BLaER1 treated with 17β-estradiol and CSF1 and Interleukin-3, amounts not matched to agents 10 nM and 100 nM (cell line): ENCODE measurements around the gene HMCES.
A peak's percentile ranks its signal among the peaks of the same experiment; 100 is the strongest.

Source experiments
- H3K27ac ChIP-seq, 11 experiments: shearing (Covaris generic); formaldehyde crosslinking; 2 replicates each; pipeline ENCODE4 v1.8.1; 2022
- H3K27me3 ChIP-seq, 11 experiments: shearing (Covaris generic); formaldehyde crosslinking; 2 replicates each; pipeline ENCODE4 v1.8.1; 2022
- H3K36me3 ChIP-seq, 11 experiments: shearing (Covaris generic); formaldehyde crosslinking; 2 replicates each; pipeline ENCODE4 v1.8.1; 2022
- H3K4me1 ChIP-seq, 10 experiments: shearing (Covaris generic); formaldehyde crosslinking; 2 replicates each; pipeline ENCODE4 v1.8.1; 2022
- H3K4me2 ChIP-seq, 11 experiments: shearing (Covaris generic); formaldehyde crosslinking; 2 replicates each; pipeline ENCODE4 v1.8.1; 2022
- H3K4me3 ChIP-seq, 10 experiments: shearing (Covaris generic); formaldehyde crosslinking; 2 replicates each; pipeline ENCODE4 v1.8.1; 2022
- H3K9ac ChIP-seq, 11 experiments: shearing (Covaris generic); formaldehyde crosslinking; 2 replicates each; pipeline ENCODE4 v1.8.1; 2022
- H3K9me3 ChIP-seq, 11 experiments: shearing (Covaris generic); formaldehyde crosslinking; replicated peaks in 1 of 11; 2 replicates each; pipeline ENCODE4 v1.8.1; 2022
- H4K20me1 ChIP-seq, 11 experiments: shearing (Covaris generic); formaldehyde crosslinking; 2 replicates each; pipeline ENCODE4 v1.8.1; 2022
- Cebpa-rat ChIP-seq, 11 experiments: shearing (Covaris generic); IDR thresholded peaks; 2 replicates each; pipeline ENCODE4 v1.8.1; 2022

The HMCES gene

DNA sequence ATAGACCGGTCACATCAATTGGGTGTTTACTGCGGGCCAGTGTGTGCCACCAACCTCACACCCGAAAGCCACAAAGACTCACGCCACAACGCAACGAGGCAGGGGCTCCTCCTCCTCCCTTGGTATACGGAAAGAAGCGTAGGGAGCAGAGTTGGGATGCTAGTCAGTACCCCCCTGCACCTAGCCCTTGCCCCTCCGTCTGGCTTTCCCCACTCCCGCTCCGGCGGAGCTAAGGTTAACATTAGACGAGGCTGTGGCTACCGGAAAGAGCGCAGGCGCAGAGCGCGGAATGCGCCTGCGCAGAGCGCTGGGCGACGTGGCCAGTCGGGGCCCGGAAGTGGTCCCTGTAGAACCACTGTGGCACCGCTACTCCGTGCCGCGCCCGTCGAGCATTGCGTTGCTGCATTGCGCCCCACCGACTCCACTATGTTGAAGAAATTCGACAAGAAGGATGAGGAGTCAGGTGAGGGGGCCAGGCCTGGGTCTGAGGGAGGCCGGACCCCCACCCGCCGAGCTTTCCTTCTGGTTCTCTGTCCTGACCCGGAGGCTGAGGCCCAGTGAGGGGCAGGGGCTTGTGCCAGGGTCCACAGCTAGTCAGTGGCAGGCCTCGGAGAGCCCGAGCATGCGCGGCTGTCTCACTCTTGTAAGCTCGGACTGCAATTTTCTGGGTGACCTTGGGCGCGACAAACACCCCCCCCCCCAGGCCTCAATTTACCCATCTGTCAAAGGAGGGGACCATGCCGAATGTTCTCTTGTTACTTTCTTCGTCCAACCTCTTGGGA lies 29.2 kb upstream of the HMCES start, which contains the start of gene COPG1:
COPG1 (plus strand) TSS at position 323 of the 782 bp plus-strand sequence; CDS start at position 427, 104 bp downstream.
- peak within 1 kb of the TSS; percentile 86 to 97 (median 93) for H3K4me2 ChIP-seq
- no peaks in the 10 kb centered on the region for H3K27me3 ChIP-seq
- H4K20me1 ChIP-seq = peaks cover 0 to 29% (median 10%) of the 10 kb centered on the region in 11 experiments; a peak in 8 of 22 replicates
- TF ChIP-seq Cebpa-rat (IDR thresholded peaks at IDR 0.05) = no peak
- no peaks in the 10 kb centered on the region for H3K9me3 ChIP-seq
- peaks cover 32 to 35% (median 33%) of the 10 kb centered on the region in 11 experiments for H3K36me3 ChIP-seq
- peak within 1 kb of the TSS; percentile 87 to 95 (median 92) for H3K27ac ChIP-seq
- peak within 1 kb of the TSS; percentile 82 to 99 (median 92) for H3K4me3 ChIP-seq
- peaks cover 21 to 54% (median 25%) of the 10 kb centered on the region in 10 experiments for H3K4me1 ChIP-seq
- peak within 1 kb of the TSS; percentile 87 to 98 (median 94) for H3K9ac ChIP-seq

DNA sequence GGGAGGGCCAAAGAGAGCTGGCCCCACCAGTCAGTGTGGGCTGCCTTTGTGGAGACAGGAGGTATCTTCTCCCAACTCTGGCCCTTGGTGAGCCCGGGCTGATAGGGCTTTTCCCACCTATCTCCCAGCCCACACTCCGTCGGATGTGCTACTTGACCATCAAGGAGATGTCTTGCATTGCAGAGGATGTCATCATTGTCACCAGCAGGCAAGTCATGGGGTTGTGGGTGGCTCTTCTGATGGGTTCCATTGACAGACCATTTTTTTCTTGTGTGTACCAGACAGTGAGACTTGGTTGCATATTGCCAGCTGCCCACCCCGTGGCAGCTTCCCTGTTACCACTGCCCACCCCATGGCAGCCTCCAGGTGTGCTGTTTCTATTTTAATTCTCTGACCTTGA lies 25.9 kb upstream of the HMCES start:
- H3K4me3 ChIP-seq = no peak overlapping the region
- H4K20me1 ChIP-seq = peaks cover 0 to 62% (median 13%) of the 10 kb centered on the region in 11 experiments; a peak in 9 of 22 replicates
- H3K4me2 ChIP-seq = no peak overlapping the region
- H3K4me1 ChIP-seq = peaks cover 19 to 37% (median 22%) of the 10 kb centered on the region in 10 experiments
- no peaks in the 10 kb centered on the region for H3K27me3 ChIP-seq
- H3K36me3 ChIP-seq = peaks cover 64 to 68% (median 66%) of the 10 kb centered on the region in 11 experiments
- no peak for TF ChIP-seq Cebpa-rat (IDR thresholded peaks at IDR 0.05)
- no peak overlapping the region for H3K27ac ChIP-seq
- no peaks in the 10 kb centered on the region for H3K9me3 ChIP-seq
- H3K9ac ChIP-seq = peak overlapping the region in 2 of 11 experiments; percentile 30 to 48; a peak in 3 of 22 replicates

DNA sequence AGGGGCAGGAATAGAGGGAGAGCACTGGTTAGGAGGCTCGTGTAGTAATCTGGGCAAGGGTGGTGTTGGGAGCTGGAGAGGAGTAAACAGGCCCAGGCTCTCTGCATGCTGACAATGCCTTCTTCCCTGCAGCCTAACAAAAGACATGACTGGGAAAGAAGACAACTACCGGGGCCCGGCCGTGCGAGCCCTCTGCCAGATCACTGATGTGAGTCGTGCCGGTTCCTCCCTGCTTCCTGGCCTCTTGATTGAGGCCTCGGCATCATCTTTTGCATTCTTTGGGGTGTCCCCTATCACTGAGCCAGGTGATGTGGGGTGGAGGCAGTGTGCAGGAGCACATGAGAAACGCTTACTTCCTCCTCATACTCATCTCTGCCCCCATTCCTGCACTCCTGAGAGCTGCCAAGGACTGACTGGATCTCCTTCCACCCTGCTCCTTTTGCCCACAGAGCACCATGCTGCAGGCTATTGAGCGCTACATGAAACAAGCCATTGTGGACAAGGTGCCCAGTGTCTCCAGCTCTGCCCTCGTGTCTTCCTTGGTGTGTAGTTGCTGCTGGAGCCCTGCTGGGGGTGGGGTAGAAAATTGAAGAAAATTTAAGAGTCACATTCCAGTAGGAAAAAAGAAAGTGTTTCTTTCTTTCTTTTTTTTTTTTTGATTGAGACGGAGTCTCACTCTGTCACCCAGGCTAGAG lies 24.0 kb upstream of the HMCES start:
- no peak overlapping the region for H3K27ac ChIP-seq
- H3K36me3 ChIP-seq = peaks cover 84 to 87% (median 85%) of the 10 kb centered on the region in 11 experiments
- H3K9me3 ChIP-seq = no peaks in the 10 kb centered on the region
- H4K20me1 ChIP-seq = peaks cover 0 to 78% (median 13%) of the 10 kb centered on the region in 11 experiments; a peak in 10 of 22 replicates
- H3K4me3 ChIP-seq = no peak overlapping the region
- H3K27me3 ChIP-seq = no peaks in the 10 kb centered on the region
- no peak overlapping the region for H3K4me2 ChIP-seq
- no peak for TF ChIP-seq Cebpa-rat (IDR thresholded peaks at IDR 0.05)
- H3K4me1 ChIP-seq = peaks cover 7 to 27% (median 10%) of the 10 kb centered on the region in 10 experiments
- no peak overlapping the region for H3K9ac ChIP-seq

DNA sequence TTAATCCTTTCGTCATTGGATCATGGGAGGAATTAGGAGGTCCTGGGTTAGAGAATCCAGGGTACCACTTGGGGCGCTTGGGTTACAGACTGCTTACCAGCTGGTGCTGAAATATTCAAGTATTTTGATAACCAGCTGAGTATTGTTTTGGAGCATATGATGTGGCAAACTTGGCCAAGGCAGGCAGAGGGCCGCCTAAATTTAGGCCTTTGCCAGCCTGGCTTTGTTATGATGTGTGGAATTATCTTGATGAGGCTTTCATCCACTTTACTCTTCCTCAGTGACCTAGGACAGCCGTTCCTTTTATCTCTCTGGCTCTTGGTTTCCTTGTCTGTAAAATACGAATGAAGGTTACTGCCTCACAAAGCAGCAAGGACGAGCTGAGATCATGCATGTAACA lies 22.4 kb upstream of the HMCES start:
- Histone ChIP-seq H3K4me3 (no peak overlapping the region), H3K9me3 (no peaks in the 10 kb centered on the region), H3K36me3 (peaks cover 99 to 100% (median 100%) of the 10 kb centered on the region in 11 experiments), H3K4me2 (no peak overlapping the region), H3K27ac (no peak overlapping the region), H3K9ac (0 out of 22 replicates have a peak overlapping the region, but pooled peaks of 1 of the 11 experiments have one; percentile 23), H3K4me1 (peaks cover 0 to 15% (median 0%) of the 10 kb centered on the region in 10 experiments; a peak in 6 of 20 replicates), H3K27me3 (no peaks in the 10 kb centered on the region), H4K20me1 (peaks cover 0 to 94% (median 13%) of the 10 kb centered on the region in 11 experiments; a peak in 10 of 22 replicates)
- no peak for TF ChIP-seq Cebpa-rat (IDR thresholded peaks at IDR 0.05)

DNA sequence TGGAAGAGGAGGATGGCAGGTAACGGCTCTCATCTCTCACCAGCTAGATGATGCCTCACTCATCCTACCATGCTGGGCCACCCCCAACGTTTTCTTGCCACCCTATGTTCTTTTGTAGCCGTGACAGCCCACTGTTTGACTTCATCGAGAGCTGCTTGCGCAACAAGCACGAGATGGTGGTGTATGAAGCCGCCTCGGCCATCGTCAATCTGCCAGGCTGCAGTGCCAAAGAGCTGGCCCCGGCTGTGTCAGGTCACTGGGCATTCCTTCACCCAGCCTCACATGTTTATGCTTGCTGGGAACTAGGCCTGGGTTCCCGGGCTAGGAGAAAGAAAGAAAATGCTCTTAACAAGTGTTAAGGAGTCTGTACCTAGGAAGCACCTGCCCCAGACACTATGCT lies 21.1 kb upstream of the HMCES start:
- Histone ChIP-seq H3K36me3 (peaks cover 99 to 100% (median 100%) of the 10 kb centered on the region in 11 experiments), H3K4me3 (no peak overlapping the region), H4K20me1 (peaks cover 0 to 96% (median 21%) of the 10 kb centered on the region in 11 experiments; a peak in 11 of 22 replicates), H3K4me2 (no peak overlapping the region), H3K4me1 (peaks cover 0 to 1% (median 0%) of the 10 kb centered on the region in 10 experiments; a peak in 1 of 20 replicates), H3K9ac (no peak overlapping the region; a peak in 1 of 22 replicates), H3K9me3 (no peaks in the 10 kb centered on the region), H3K27ac (no peak overlapping the region), H3K27me3 (no peaks in the 10 kb centered on the region)
- TF ChIP-seq Cebpa-rat (IDR thresholded peaks at IDR 0.05) = peak in 2 of 11 experiments; percentile 11 to 56; a peak in 2 of 22 replicates

DNA sequence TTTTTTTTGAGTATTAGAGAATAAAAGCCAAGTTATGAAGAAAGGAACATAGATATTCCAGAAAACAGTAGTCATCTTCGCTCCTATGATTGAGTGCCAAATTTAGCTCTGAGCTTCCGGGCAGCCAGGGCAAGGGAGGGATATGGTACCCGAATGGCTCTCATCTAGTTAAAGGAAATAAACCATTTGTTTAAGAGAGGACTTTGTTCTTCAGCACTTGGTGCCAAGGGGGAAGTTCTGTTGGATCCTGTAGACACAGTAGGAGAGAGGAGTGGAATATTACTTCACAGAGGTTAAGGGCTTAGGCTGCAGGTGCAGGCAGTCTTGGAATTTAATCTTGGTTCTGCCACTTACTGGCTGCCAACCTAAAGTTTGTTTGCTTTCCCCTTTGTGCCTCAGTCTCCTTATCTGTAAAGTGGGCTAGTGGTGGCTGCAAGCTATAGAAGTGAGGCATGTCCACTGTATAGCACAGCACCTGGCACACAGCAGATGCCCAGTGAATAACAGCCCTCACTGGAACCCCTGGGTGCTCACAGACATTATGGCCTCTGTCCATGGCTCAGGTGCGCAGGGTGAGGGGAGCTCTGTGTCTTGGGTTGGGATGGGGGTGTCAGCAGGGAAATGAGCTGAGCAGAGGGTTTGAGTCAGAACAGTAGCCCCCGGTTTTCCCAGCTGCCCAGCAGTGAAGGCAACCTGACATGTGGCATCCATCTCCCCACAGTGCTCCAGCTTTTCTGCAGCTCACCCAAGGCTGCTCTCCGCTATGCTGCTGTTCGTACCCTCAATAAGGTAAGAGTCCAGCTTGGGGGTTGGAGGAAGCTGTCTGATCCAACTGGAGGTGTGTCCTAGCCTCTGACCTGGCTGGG lies 18.8 kb upstream of the HMCES start:
- Histone ChIP-seq H3K27ac (no peak overlapping the region), H3K4me3 (no peak overlapping the region), H3K9ac (no peak overlapping the region; a peak in 1 of 22 replicates), H3K27me3 (no peaks in the 10 kb centered on the region), H3K9me3 (no peaks in the 10 kb centered on the region), H3K4me1 (no peaks in the 10 kb centered on the region; a peak in 1 of 20 replicates), H3K36me3 (peaks cover 99 to 100% (median 100%) of the 10 kb centered on the region in 11 experiments), H3K4me2 (no peak overlapping the region), H4K20me1 (peaks cover 0 to 96% (median 40%) of the 10 kb centered on the region in 11 experiments; a peak in 16 of 22 replicates)
- no peak for TF ChIP-seq Cebpa-rat (IDR thresholded peaks at IDR 0.05)

DNA sequence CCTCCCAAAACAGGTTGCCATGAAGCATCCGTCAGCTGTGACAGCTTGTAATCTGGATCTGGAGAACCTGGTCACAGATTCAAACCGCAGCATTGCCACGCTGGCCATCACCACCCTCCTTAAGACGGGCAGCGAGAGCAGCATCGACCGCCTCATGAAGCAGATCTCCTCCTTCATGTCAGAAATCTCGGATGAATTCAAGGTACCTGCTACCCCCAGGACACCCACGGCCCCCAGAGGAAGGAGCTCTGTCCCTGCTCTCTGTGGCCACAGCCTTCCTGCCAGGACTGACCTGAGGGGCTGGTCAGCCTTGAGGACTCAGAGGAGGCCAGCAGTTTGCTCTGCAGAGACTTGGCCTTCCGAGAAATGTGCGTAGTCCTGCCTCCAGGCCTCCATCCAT lies 18.1 kb upstream of the HMCES start:
- Histone ChIP-seq H3K9ac (no peak overlapping the region), H3K4me1 (no peaks in the 10 kb centered on the region; a peak in 1 of 20 replicates), H3K27me3 (no peaks in the 10 kb centered on the region), H4K20me1 (peaks cover 0 to 96% (median 43%) of the 10 kb centered on the region in 11 experiments; a peak in 16 of 22 replicates), H3K4me3 (no peak overlapping the region), H3K9me3 (no peaks in the 10 kb centered on the region), H3K27ac (no peak overlapping the region), H3K4me2 (no peak overlapping the region), H3K36me3 (peaks cover 99 to 100% (median 100%) of the 10 kb centered on the region in 11 experiments)
- no peak for TF ChIP-seq Cebpa-rat (IDR thresholded peaks at IDR 0.05)

DNA sequence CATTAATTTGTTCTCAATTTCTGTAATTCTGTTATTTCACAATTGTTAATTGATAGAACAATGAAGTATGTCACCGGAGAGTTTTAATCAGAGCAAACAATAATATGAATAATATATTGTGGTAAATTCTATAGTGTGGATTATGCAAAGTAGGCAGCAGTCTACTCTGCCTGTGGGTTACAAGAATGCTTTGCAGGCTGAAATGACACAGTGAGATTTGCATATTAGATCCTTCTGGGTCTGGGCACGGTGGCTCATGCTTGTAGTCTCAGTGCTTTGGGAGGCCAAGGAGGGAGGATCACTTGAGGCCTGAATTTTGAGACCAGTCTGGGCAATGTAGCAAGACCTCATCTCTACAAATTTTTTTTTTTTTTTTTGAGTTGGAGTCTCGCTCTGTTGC lies 16.8 kb upstream of the HMCES start:
- Histone ChIP-seq H3K4me3 (no peak overlapping the region), H3K9me3 (no peaks in the 10 kb centered on the region), H3K36me3 (peaks cover 99 to 100% (median 100%) of the 10 kb centered on the region in 11 experiments), H3K27ac (no peak overlapping the region), H4K20me1 (peaks cover 0 to 93% (median 43%) of the 10 kb centered on the region in 11 experiments; a peak in 16 of 22 replicates), H3K4me2 (no peak overlapping the region), H3K9ac (no peak overlapping the region), H3K4me1 (no peaks in the 10 kb centered on the region; a peak in 1 of 20 replicates), H3K27me3 (no peaks in the 10 kb centered on the region)
- TF ChIP-seq Cebpa-rat (IDR thresholded peaks at IDR 0.05) = no peak
